Neural cell (in vitro differentiated cells): ENCODE measurements around the gene GPC5. TPM values are rescaled to one million over a fixed set of nuclear protein-coding genes. Genes with fewer than 3 reads are reported as not detected.

Experiments used
- H2AFZ ChIP-seq: fragments of 200-600, 300-800 bp; sonication (generic), shearing (Covaris generic); 2 replicates; pipeline ENCODE4 v1.6.0; 2014; ENCODE audit warnings: low read depth, mild to moderate bottlenecking, antibody characterized with exemption, low read length, moderate library complexity
- H3F3A ChIP-seq: fragments of 200-600 bp; shearing (Covaris generic); 2 replicates; pipeline ENCODE4 v1.6.1; 2016; ENCODE audit warnings: mild to moderate bottlenecking, moderate library complexity, mixed read lengths, antibody characterized with exemption, low read length; ENCODE audit not compliant: insufficient read depth, poor library complexity, severe bottlenecking
- H3K27ac ChIP-seq: fragments of 200-600, 300-800 bp; sonication (generic), shearing (Covaris generic); 2 replicates; pipeline ENCODE4 v1.5.1; 2014; ENCODE audit warnings: mild to moderate bottlenecking, low read length, moderate library complexity
- H3K27me3 ChIP-seq: fragments of 300-800, 200-600 bp; sonication (generic), shearing (Covaris generic); 2 replicates; pipeline ENCODE4 v1.6.0; 2014; ENCODE audit warnings: mild to moderate bottlenecking, low read depth, low read length, moderate library complexity; ENCODE audit not compliant: insufficient read depth
- H3K36me3 ChIP-seq: fragments of 300-800, 200-600 bp; sonication (generic), shearing (Covaris generic); 2 replicates; pipeline ENCODE4 v1.5.1; 2014; ENCODE audit warnings: mild to moderate bottlenecking, antibody characterized with exemption, low read length, moderate library complexity; ENCODE audit not compliant: insufficient read depth
- H3K4me2 ChIP-seq: fragments of 300-800, 200-600 bp; sonication (generic), shearing (Covaris generic); 2 replicates; pipeline ENCODE4 v1.6.0; 2014; ENCODE audit warnings: mild to moderate bottlenecking, low read length
- H3K4me3 ChIP-seq: fragments of 300-800, 200-600 bp; sonication (generic), shearing (Covaris generic); 2 replicates; pipeline ENCODE4 v1.5.1; 2014; ENCODE audit warnings: mild to moderate bottlenecking, low read length, moderate library complexity
- H3K79me2 ChIP-seq: fragments of 200-600 bp; shearing (Covaris generic); replicated peaks from 2 replicates; pipeline ENCODE4 v1.6.0; 2014; ENCODE audit warnings: mild to moderate bottlenecking, low read length, moderate library complexity; ENCODE audit not compliant: insufficient read depth
- H3K9ac ChIP-seq: fragments of 300-800, 200-600 bp; sonication (generic), shearing (Covaris generic); 2 replicates; pipeline ENCODE4 v1.6.1; 2016; ENCODE audit warnings: mild to moderate bottlenecking, low read length, mixed read lengths
- H3K9me2 ChIP-seq: fragments of 200-600 bp; shearing (Covaris generic); 2 replicates; pipeline ENCODE4 v1.6.1; 2016; ENCODE audit warnings: mild to moderate bottlenecking, low read length, mixed read lengths; ENCODE audit not compliant: insufficient read depth
- H3K9me3 ChIP-seq: fragments of 200-600, 300-800 bp; sonication (generic), shearing (Covaris generic); 2 replicates; pipeline ENCODE4 v1.6.1; 2016; ENCODE audit warnings: mild to moderate bottlenecking, mixed run types, low read length, moderate library complexity, mixed read lengths
- H4K20me1 ChIP-seq: fragments of 200-600 bp; shearing (Covaris generic); 2 replicates; pipeline ENCODE4 v1.6.1; 2016; ENCODE audit warnings: mild to moderate bottlenecking, mixed run types; ENCODE audit not compliant: insufficient read depth
- EP300 ChIP-seq: fragments of 450-650 bp; conservative IDR thresholded peaks from 2 replicates; pipeline ENCODE4 v1.6.1; 2014; ENCODE audit warnings: antibody characterized with exemption, mild to moderate bottlenecking, moderate library complexity; ENCODE audit not compliant: poor library complexity, severe bottlenecking
- EZH2 ChIP-seq: fragments of 200-600, 300-800 bp; shearing (Covaris generic), sonication (generic); IDR thresholded peaks from 2 replicates; pipeline ENCODE4 v1.6.1; 2014; ENCODE audit warnings: antibody characterized with exemption, low read length, borderline replicate concordance, mild to moderate bottlenecking; ENCODE audit not compliant: insufficient read depth, poor library complexity, severe bottlenecking
- MXI1 ChIP-seq: fragments of 450-650 bp; conservative IDR thresholded peaks from 2 replicates; pipeline ENCODE4 v1.6.1; 2014; ENCODE audit warnings: antibody characterized with exemption, mild to moderate bottlenecking; ENCODE audit not compliant: poor library complexity, severe bottlenecking
- POLR2AphosphoS5 ChIP-seq: IDR thresholded peaks from 2 replicates; pipeline ENCODE4 v1.6.1; 2012
- RAD21 ChIP-seq: fragments of 450-650 bp; conservative IDR thresholded peaks from 2 replicates; pipeline ENCODE4 v1.6.1; 2014; ENCODE audit warnings: antibody characterized with exemption, mild to moderate bottlenecking, moderate library complexity
- SMC3 ChIP-seq: fragments of 450-650 bp; conservative IDR thresholded peaks from 2 replicates; pipeline ENCODE4 v1.6.1; 2014; ENCODE audit warnings: antibody characterized with exemption, mild to moderate bottlenecking, moderate library complexity; ENCODE audit not compliant: poor library complexity
- TAF1 ChIP-seq: IDR thresholded peaks from 2 replicates; pipeline ENCODE4 v1.6.1; 2012; ENCODE audit warnings: low read depth
- polyA plus RNA-seq: library from polyadenylated mRNA; depleted of rRNA; stranded (reverse); fragments of >200 nt; gene quantifications from 2 replicates; pipeline ENCODE4 v1.2.3, GENCODE V29; 2014
- TF ChIP-seq, protein P1 (sequence below): fragments of 450-650 bp; IDR thresholded peaks from 2 replicates; pipeline ENCODE4 v1.5.1; 2014; ENCODE audit warnings: antibody characterized with exemption, mild to moderate bottlenecking, moderate library complexity; ENCODE audit not compliant: poor library complexity, severe bottlenecking
- TF ChIP-seq, protein P2 (sequence below): IDR thresholded peaks from 2 replicates; pipeline ENCODE4 v1.6.1; 2012; ENCODE audit warnings: borderline replicate concordance

The GPC5 gene
- polyA plus RNA-seq, 1 donor from 2014 or later = 5.0 TPM

DNA sequence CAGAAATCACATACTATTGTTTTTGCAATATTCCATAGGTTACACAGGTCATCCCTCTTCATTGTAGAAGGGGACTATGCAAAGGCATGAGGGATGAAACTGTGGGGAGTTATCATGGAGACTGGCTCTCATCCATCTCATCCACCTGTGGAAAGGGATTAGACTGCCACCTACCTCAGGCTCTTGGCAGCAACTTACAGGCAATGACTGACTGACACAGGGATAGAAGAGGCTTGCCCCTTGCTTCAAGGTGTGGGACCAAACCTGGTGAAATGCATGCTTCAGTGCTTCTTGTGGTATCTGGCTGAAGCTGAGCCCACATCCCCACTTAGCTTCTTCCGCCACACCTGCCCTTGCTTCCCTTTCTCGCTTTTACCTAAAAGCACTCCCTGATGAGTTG lies 341.3 kb downstream of the GPC5 start:
- Histone ChIP-seq H3K4me3 (no peak overlapping the region), H3K27me3 (peaks cover 19% of the 10 kb centered on the region), H3K36me3 (no peaks in the 10 kb centered on the region), H3F3A (no peaks in the 10 kb centered on the region), H3K9me3 (no peaks in the 10 kb centered on the region), H3K9me2 (no peaks in the 10 kb centered on the region), H4K20me1 (no peaks in the 10 kb centered on the region), H2AFZ (no peak overlapping the region), H3K27ac (no peak overlapping the region), H3K4me2 (no peak overlapping the region), H3K9ac (no peak overlapping the region), H3K79me2 (no peaks in the 10 kb centered on the region)
- TF ChIP-seq POLR2AphosphoS5 (no peak), SMC3 (no peak), EP300 (no peak), MXI1 (no peak), RAD21 (no peak)
- TF ChIP-seq, protein P1, sequence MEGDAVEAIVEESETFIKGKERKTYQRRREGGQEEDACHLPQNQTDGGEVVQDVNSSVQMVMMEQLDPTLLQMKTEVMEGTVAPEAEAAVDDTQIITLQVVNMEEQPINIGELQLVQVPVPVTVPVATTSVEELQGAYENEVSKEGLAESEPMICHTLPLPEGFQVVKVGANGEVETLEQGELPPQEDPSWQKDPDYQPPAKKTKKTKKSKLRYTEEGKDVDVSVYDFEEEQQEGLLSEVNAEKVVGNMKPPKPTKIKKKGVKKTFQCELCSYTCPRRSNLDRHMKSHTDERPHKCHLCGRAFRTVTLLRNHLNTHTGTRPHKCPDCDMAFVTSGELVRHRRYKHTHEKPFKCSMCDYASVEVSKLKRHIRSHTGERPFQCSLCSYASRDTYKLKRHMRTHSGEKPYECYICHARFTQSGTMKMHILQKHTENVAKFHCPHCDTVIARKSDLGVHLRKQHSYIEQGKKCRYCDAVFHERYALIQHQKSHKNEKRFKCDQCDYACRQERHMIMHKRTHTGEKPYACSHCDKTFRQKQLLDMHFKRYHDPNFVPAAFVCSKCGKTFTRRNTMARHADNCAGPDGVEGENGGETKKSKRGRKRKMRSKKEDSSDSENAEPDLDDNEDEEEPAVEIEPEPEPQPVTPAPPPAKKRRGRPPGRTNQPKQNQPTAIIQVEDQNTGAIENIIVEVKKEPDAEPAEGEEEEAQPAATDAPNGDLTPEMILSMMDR = no peak

DNA sequence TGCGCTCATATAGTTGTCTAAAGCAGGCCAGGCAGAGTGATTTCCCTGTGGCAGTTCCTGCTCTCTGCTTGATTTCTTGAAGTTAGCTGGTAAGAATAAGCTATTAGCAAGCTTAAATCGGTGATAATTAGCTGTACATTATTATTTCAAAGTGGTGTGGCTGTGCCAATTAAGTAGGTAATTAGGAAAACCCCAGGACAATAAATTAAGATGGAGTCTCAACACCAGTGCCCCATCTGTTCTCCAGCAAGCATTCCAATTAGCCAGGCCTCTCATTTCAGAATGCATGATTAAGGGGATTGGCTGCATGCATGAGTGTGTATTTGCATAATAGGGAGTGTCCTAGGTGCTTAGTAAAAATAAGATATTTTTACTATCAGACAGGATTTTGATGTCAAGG lies 342.3 kb downstream of the GPC5 start:
- H3K36me3 ChIP-seq = no peaks in the 10 kb centered on the region
- peaks cover 19% of the 10 kb centered on the region for H3K27me3 ChIP-seq
- no peak overlapping the region for H3K4me2 ChIP-seq
- H3K9me2 ChIP-seq = no peaks in the 10 kb centered on the region
- no peak overlapping the region for H2AFZ ChIP-seq
- no peaks in the 10 kb centered on the region for H3K79me2 ChIP-seq
- H3F3A ChIP-seq = no peaks in the 10 kb centered on the region
- H3K9me3 ChIP-seq = no peaks in the 10 kb centered on the region
- H3K4me3 ChIP-seq = no peak overlapping the region
- no peaks in the 10 kb centered on the region for H4K20me1 ChIP-seq
- no peak overlapping the region for H3K27ac ChIP-seq
- no peak overlapping the region for H3K9ac ChIP-seq
- no peak for TF ChIP-seq POLR2AphosphoS5
- no peak for TF ChIP-seq RAD21
- no peak for TF ChIP-seq TAF1
- TF ChIP-seq, protein P2, sequence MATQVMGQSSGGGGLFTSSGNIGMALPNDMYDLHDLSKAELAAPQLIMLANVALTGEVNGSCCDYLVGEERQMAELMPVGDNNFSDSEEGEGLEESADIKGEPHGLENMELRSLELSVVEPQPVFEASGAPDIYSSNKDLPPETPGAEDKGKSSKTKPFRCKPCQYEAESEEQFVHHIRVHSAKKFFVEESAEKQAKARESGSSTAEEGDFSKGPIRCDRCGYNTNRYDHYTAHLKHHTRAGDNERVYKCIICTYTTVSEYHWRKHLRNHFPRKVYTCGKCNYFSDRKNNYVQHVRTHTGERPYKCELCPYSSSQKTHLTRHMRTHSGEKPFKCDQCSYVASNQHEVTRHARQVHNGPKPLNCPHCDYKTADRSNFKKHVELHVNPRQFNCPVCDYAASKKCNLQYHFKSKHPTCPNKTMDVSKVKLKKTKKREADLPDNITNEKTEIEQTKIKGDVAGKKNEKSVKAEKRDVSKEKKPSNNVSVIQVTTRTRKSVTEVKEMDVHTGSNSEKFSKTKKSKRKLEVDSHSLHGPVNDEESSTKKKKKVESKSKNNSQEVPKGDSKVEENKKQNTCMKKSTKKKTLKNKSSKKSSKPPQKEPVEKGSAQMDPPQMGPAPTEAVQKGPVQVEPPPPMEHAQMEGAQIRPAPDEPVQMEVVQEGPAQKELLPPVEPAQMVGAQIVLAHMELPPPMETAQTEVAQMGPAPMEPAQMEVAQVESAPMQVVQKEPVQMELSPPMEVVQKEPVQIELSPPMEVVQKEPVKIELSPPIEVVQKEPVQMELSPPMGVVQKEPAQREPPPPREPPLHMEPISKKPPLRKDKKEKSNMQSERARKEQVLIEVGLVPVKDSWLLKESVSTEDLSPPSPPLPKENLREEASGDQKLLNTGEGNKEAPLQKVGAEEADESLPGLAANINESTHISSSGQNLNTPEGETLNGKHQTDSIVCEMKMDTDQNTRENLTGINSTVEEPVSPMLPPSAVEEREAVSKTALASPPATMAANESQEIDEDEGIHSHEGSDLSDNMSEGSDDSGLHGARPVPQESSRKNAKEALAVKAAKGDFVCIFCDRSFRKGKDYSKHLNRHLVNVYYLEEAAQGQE = no peak
- TF ChIP-seq MXI1 = no peak
- TF ChIP-seq EZH2 = no peak
- TF ChIP-seq EP300 = no peak
- TF ChIP-seq, protein P1 = no peak
- no peak for TF ChIP-seq SMC3
